Astrocyte (in vitro differentiated cells and primary cell): ENCODE measurements around the gene SLC38A3. TPM values are rescaled to one million over a fixed set of nuclear protein-coding genes. Genes with fewer than 3 reads are reported as not detected.
"Not testable (repeated sequence)": the region's sequence is repeated elsewhere in the genome, so short reads cannot be mapped to it uniquely, and the experiment has no call there.

Source experiments
- DNase-seq: peaks from one replicate; pipeline ENCODE4 v3.0.0-alpha.2; 2010; ENCODE audit warnings: low read depth
- FAIRE-seq: peaks from 2 replicates; lab custom pipeline; 2011; peaks lifted over from hg19 to GRCh38; lab: Jason Lieb, UNC
- H2AFZ ChIP-seq: 2 replicates; pipeline ENCODE4 v1.6.0; 2012; ENCODE audit warnings: low read depth, low read length, inconsistent platforms
- H3K27ac ChIP-seq: 2 replicates; pipeline ENCODE4 v1.5.1; 2011; ENCODE audit warnings: low read depth, low read length, inconsistent platforms
- H3K27me3 ChIP-seq: 2 replicates; pipeline ENCODE4 v1.6.0; 2011; ENCODE audit warnings: low read length, inconsistent platforms; ENCODE audit not compliant: insufficient read depth
- H3K36me3 ChIP-seq: 2 replicates; pipeline ENCODE4 v1.5.1; 2011; ENCODE audit warnings: low read length, inconsistent platforms; ENCODE audit not compliant: insufficient read depth
- H3K4me1 ChIP-seq: 2 replicates; pipeline ENCODE4 v1.5.1; 2011; ENCODE audit warnings: low read length, inconsistent platforms; ENCODE audit not compliant: insufficient read depth
- H3K4me2 ChIP-seq: 2 replicates; pipeline ENCODE4 v1.6.0; 2012; ENCODE audit warnings: low read length, inconsistent platforms
- H3K4me3 ChIP-seq: 2 replicates; pipeline ENCODE4 v1.5.1; 2011; ENCODE audit warnings: low read depth, mild to moderate bottlenecking, low read length, inconsistent platforms; ENCODE audit not compliant: insufficient read depth
- H3K79me2 ChIP-seq: 2 replicates; pipeline ENCODE4 v1.6.0; 2012; ENCODE audit warnings: mild to moderate bottlenecking, low read length, inconsistent platforms; ENCODE audit not compliant: insufficient read depth
- H3K9ac ChIP-seq: 2 replicates; pipeline ENCODE4 v1.6.0; 2012; ENCODE audit warnings: mild to moderate bottlenecking, low read length, inconsistent platforms
- H3K9me3 ChIP-seq: 2 replicates; pipeline ENCODE4 v1.5.1; 2012; ENCODE audit warnings: low read depth, mild to moderate bottlenecking, low read length, inconsistent platforms; ENCODE audit not compliant: insufficient read depth
- H4K20me1 ChIP-seq: 2 replicates; pipeline ENCODE4 v1.6.0; 2012; ENCODE audit warnings: low read length, inconsistent platforms; ENCODE audit not compliant: insufficient read depth
- H3K27ac Mint-ChIP-seq: one replicate; pipeline ENCODE4 v1.8.0; 2021; ENCODE audit warnings: mild to moderate bottlenecking, mixed read lengths; ENCODE audit not compliant: unreplicated experiment
- H3K27me3 Mint-ChIP-seq: one replicate; pipeline ENCODE4 v1.8.0; 2021; ENCODE audit warnings: low read depth, mixed read lengths; ENCODE audit not compliant: unreplicated experiment
- H3K36me3 Mint-ChIP-seq: one replicate; pipeline ENCODE4 v1.8.0; 2021; ENCODE audit warnings: low read depth, mixed read lengths; ENCODE audit not compliant: unreplicated experiment
- H3K4me1 Mint-ChIP-seq: one replicate; pipeline ENCODE4 v1.8.0; 2021; ENCODE audit warnings: low read depth, mixed read lengths; ENCODE audit not compliant: unreplicated experiment
- H3K4me3 Mint-ChIP-seq: one replicate; pipeline ENCODE4 v1.8.0; 2021; ENCODE audit warnings: mild to moderate bottlenecking, moderate library complexity, mixed read lengths; ENCODE audit not compliant: unreplicated experiment
- H3K9me3 Mint-ChIP-seq: one replicate; pipeline ENCODE4 v1.8.0; 2021; ENCODE audit warnings: mild to moderate bottlenecking, mixed read lengths; ENCODE audit not compliant: unreplicated experiment
- EZH2 ChIP-seq: IDR thresholded peaks from 2 replicates; pipeline ENCODE4 v1.6.1; 2012; ENCODE audit warnings: mild to moderate bottlenecking, low read length, inconsistent platforms; ENCODE audit not compliant: insufficient read depth
- total RNA-seq: library from RNA; stranded (reverse); gene quantifications from 2 replicates; pipeline ENCODE4 v1.2.1, GENCODE V29; 2021
- TF ChIP-seq, protein P1 (sequence below): IDR thresholded peaks from 2 replicates; pipeline ENCODE4 v1.5.1; 2011; ENCODE audit warnings: low read depth, mild to moderate bottlenecking, inconsistent platforms, low read length, moderate library complexity; ENCODE audit not compliant: insufficient read depth

Gene SLC38A3
- total RNA-seq, 1 donor from 2014 or later, result 0.68 TPM

DNA sequence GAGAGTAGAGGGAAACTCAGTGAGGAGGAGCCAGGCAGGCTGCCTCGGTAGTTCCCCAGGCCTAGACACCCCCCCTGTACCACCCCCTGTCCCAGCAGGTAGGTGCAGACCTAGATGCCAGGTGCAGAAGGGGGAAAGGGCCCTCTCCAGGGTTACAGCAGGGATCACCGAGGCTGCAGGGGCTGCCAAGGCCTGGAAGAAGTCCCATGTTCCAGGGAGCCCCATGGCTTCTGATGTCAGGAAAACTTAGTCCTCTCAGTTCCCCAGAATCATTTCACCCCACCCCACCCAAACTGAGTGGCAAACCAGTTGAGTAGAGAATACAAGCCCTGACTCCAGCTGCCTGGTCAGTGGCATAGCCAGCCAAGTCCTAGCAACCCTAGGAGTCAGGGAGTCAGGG lies 56.4 kb downstream of the SLC38A3 start:
- Histone ChIP-seq H3K4me2 (peak overlapping the region; percentile 82), H3K4me1 (peaks cover 33% of the 10 kb centered on the region), H4K20me1 (peaks cover 11% of the 10 kb centered on the region), H3K9me3 (no peaks in the 10 kb centered on the region), H3K36me3 (peaks cover 16% of the 10 kb centered on the region), H3K79me2 (peaks cover 9% of the 10 kb centered on the region), H3K27ac (no peak overlapping the region), H2AFZ (no peak overlapping the region), H3K27me3 (no peaks in the 10 kb centered on the region), H3K4me3 (no peak overlapping the region), H3K9ac (peak overlapping the region; percentile 92)
- peaks cover 25% of the 10 kb centered on the region for H3K4me1 Mint-ChIP-seq
- FAIRE-seq (no peak), DNase-seq (no peak)
- H3K4me3 Mint-ChIP-seq, result no peak overlapping the region
- peaks cover 9% of the 10 kb centered on the region for H3K36me3 Mint-ChIP-seq
- H3K27ac Mint-ChIP-seq, result peak overlapping the region; percentile 83
- no peaks in the 10 kb centered on the region for H3K27me3 Mint-ChIP-seq
- H3K9me3 Mint-ChIP-seq, result no peaks in the 10 kb centered on the region
- TF ChIP-seq, protein P1, sequence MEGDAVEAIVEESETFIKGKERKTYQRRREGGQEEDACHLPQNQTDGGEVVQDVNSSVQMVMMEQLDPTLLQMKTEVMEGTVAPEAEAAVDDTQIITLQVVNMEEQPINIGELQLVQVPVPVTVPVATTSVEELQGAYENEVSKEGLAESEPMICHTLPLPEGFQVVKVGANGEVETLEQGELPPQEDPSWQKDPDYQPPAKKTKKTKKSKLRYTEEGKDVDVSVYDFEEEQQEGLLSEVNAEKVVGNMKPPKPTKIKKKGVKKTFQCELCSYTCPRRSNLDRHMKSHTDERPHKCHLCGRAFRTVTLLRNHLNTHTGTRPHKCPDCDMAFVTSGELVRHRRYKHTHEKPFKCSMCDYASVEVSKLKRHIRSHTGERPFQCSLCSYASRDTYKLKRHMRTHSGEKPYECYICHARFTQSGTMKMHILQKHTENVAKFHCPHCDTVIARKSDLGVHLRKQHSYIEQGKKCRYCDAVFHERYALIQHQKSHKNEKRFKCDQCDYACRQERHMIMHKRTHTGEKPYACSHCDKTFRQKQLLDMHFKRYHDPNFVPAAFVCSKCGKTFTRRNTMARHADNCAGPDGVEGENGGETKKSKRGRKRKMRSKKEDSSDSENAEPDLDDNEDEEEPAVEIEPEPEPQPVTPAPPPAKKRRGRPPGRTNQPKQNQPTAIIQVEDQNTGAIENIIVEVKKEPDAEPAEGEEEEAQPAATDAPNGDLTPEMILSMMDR, result no peak
- no peak for TF ChIP-seq EZH2

- not testable (repeated sequence) for H3K4me2 ChIP-seq, H3K9ac ChIP-seq, H3K4me3 Mint-ChIP-seq, H3K27me3 Mint-ChIP-seq, H2AFZ ChIP-seq, H3K79me2 ChIP-seq, H3K4me3 ChIP-seq, FAIRE-seq, H3K27ac ChIP-seq, H3K27me3 ChIP-seq, H4K20me1 ChIP-seq, H3K9me3 ChIP-seq, H3K9me3 Mint-ChIP-seq, H3K36me3 ChIP-seq, H3K36me3 Mint-ChIP-seq, DNase-seq
- peaks cover 25% of the 10 kb centered on the region for H3K4me1 Mint-ChIP-seq
- peaks cover 38% of the 10 kb centered on the region for H3K4me1 ChIP-seq
- H3K27ac Mint-ChIP-seq, result peak overlapping the region; percentile 41
These were observed 57.1 kb downstream of the SLC38A3 start for GRCh38 chr3:50262200-50262599.

DNA sequence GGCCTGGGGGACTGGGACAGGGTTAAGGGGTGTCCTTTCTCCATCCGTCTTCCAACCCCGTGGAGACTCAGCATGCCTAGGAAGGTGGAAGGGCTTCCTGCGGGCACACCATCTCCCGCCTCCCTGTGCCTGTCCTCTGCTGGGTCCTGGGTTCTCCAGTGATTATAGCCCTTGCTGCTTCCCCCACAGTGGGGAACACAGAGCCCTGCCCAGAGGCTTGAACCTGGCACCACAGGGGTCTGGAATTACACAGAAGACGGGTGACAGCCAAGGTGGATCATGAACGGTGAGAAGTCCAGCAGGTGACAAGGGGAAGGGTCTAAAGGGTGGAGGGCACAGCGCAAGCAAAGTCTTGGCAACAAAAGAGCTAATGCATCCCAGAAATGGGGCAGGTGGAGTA lies 57.7 kb downstream of the SLC38A3 start:
- H3K79me2 ChIP-seq, result no peaks in the 10 kb centered on the region
- H3K9ac ChIP-seq, result no peak overlapping the region
- H3K4me2 ChIP-seq, result no peak overlapping the region
- H4K20me1 ChIP-seq, result no peaks in the 10 kb centered on the region
- peaks cover 39% of the 10 kb centered on the region for H3K4me1 ChIP-seq
- H3K4me3 Mint-ChIP-seq, result no peak overlapping the region
- peaks cover 24% of the 10 kb centered on the region for H3K4me1 Mint-ChIP-seq
- TF ChIP-seq EZH2, result no peak
- TF ChIP-seq, protein P1, result no peak
- H2AFZ ChIP-seq, result no peak overlapping the region
- no peak overlapping the region for H3K4me3 ChIP-seq
- H3K36me3 Mint-ChIP-seq, result peaks cover 5% of the 10 kb centered on the region
- H3K27ac ChIP-seq, result no peak overlapping the region
- no peaks in the 10 kb centered on the region for H3K27me3 ChIP-seq
- no peak for DNase-seq
- no peaks in the 10 kb centered on the region for H3K27me3 Mint-ChIP-seq
- no peak for FAIRE-seq
- H3K9me3 ChIP-seq, result no peaks in the 10 kb centered on the region
- no peaks in the 10 kb centered on the region for H3K9me3 Mint-ChIP-seq
- H3K27ac Mint-ChIP-seq, result no peak overlapping the region
- H3K36me3 ChIP-seq, result peaks cover 7% of the 10 kb centered on the region
